NCI-H1436 treated with DMSO at 0.1 percent for 48 hours (cell line): ENCODE data around the gene KCTD20.

ENCODE experiments used
- DNase-seq: peaks from one replicate; lab custom pipeline; 2025; lab: John Stamatoyannopoulos, UW

The KCTD20 gene

DNA sequence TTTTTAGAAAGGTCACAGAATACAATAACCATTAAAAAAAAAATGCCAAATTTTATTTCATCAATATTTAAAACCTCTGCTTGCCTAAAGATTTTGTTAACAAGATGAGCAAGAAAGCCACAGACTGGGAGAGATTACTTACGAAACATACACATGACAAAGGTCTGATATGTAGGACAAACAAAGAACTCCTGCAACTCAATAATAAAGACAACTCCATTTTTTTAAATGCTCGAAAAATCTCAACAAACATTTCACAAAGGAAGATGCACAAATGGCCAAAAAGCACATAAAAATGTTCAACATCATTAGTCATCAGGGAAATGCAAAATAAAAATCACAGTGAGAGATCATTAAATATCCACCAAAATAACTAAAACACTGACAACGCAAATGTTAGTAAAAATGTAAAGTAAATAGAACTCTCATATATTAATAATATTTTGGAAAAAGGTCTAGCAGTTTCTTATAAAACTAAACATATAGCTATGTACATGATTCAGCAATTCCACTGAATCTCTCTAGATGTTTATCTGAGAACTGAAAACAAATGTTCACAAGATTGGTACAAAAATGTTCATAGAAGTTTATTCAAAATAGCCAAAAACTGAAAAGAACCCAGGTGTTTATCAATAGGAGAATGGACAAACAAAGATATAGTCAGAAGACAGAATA, 94.2 kb downstream of the KCTD20 start:
- DNase-seq, result no peak

DNA sequence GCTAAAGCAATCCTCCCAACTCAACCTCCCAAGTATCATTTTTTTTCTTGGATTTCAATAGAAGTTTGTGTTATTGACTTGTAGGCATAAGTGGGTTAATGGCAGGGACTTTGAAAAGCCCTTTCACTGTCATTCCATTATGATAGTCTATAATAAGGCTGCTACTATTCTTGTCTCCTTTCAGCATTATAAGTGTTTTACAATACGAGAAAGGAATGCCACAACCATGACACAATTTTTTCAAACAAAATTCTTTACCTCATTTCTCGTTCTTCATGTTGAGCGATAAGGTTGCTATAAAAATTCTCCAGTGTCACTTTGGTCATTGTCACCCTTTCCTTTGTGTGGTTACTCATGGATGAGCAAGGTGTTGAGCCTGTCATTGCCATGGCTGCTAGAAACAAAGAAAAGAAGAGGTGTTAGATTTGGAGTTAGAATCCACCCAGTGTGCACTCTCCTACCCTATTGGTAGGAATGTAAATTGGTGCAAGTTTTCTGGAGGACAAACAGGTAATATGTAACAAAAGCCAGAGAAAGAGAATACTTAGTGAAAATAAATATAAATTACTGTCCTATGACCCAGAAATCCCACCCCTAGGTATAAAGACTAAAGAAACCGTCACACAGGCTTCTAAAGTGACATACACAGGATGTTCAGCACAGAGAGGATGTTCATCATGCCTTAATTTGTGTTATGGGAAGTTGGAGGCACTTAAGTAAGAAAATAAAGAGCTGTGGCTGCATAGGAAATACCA, 97.2 kb downstream of the KCTD20 start:
- DNase-seq, result no peak
